Measurements from ENCODE around the gene EXOC4.

GRCh38 chr7:133947458-133948254, 694.8 kb downstream of the EXOC4 start:
- TF ChIP-seq POLR2A (IDR thresholded peaks at IDR 0.05) (no peak), CTCF (IDR thresholded peaks at IDR 0.05) (no peak)
